Measurements from ENCODE around the gene CMBL.
"Not testable (repeated sequence)": the region's sequence is repeated elsewhere in the genome, so short reads cannot be mapped to it uniquely, and the experiment has no call there.

CMBL gene

DNA sequence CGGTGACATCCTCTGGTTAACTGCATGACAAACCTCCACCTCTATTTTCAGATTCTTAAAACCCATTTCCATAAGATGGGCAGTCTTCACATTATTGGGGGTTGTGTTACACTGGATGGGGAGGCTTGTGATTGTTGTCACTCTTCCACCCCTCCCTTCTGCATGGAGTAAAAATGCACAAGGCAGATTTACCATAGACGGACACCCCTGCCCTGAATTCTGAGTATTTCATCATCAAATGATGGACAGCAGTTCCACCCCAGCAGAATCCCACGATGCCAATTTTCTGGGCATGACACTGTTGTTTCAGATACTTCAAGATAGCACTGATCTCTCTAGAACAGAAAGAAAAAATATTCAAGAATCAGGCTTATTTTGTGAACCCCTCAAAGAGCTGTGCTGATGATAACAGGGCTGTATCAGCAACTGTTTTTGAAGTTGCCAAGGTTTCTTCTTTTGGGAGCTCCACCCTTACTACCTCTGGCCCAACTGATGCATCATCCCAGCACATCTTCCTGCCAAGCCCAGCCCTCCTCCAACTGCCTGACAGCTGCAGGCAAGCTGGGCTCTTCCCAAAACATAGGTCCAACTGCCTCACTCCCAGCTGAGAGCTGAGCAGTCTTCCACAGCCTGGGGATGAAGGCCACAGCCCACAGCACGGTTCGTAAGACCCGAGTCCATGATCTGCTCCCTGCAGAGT is 21.4 kb downstream of the CMBL start:
- POLR2A ChIA-PET, result no interaction called here
- no peak for DNase-seq (ENCODE audit: extremely low spot score)
- CTCF ChIA-PET, result interaction anchor here (1.4 kb wide), 1 partner anchor 23 kb away, joined by 3 read pairs; no protein-coding TSS in a partner anchor
- TF ChIP-seq, protein P1, sequence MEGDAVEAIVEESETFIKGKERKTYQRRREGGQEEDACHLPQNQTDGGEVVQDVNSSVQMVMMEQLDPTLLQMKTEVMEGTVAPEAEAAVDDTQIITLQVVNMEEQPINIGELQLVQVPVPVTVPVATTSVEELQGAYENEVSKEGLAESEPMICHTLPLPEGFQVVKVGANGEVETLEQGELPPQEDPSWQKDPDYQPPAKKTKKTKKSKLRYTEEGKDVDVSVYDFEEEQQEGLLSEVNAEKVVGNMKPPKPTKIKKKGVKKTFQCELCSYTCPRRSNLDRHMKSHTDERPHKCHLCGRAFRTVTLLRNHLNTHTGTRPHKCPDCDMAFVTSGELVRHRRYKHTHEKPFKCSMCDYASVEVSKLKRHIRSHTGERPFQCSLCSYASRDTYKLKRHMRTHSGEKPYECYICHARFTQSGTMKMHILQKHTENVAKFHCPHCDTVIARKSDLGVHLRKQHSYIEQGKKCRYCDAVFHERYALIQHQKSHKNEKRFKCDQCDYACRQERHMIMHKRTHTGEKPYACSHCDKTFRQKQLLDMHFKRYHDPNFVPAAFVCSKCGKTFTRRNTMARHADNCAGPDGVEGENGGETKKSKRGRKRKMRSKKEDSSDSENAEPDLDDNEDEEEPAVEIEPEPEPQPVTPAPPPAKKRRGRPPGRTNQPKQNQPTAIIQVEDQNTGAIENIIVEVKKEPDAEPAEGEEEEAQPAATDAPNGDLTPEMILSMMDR (IDR thresholded peaks at IDR 0.05; ENCODE audit: control extremely low read depth, extremely low read depth, low read depth, missing control alignments), result no peak

DNA sequence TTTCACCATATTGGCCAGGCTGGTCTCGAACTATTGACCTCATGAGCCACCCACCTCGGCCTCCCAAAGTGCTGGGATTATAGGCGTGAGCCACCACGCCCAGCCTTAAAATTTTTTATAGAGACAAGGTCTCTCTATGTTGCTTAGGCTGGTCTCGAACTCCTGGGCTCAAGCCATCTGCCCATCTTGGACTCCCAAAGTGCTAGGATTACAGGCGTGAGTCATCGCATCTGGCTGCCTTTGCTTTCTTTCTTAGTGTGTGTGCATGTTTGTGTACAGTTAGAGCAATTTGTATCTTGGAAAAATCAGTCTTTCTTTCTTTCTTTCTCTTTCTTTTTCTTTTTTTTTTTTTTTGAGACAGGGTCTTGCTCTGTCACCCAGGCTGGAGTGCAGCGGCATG is 22.3 kb downstream of the CMBL start:
- DNase-seq (ENCODE audit: extremely low spot score); POLR2A ChIA-PET; CTCF ChIA-PET: not testable (repeated sequence)

DNA sequence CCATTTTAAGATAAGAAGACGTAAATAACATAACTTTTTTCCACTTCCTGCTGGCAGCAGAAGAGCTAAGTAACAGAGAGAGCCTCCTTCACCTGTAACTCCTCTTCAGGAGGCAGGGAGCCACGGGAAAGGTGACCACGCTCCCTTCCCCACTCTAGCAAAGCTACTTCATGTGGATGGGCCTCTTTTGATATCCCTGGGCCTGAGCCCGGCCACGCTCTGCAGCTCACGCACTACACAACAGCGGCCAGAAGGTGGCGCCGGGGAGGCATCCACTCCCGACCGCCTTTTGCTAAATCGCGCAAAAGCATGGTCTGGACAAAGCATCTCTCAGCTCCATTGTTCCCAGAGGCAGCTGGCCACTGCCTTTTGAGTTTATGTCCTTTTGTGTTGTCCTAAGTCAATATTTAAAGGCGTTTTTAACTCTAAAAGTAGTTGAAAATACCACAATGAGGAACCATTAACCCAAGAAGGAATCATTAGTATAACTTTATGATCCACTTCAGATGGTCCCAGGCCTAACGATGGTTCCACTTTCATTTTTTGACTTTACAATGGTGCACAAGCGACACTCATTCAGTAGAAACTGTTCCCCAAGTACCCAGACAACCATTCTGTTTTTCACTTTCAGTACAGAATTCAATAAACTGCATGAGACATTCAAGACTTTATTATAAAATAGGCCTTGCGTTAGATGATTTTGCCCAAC is 23.6 kb downstream of the CMBL start:
- ChIA-PET POLR2A (no interaction called here), CTCF (interaction anchor here (0.6 to 2.8 kb wide), 39 partner anchors 9 to 470 kb away, joined by 3 to 18 read pairs (median 5); partner anchors contain the start of genes ATPSCKMT, CCT5, CMBL and MARCHF6)
- peak; percentile 85 for DNase-seq (ENCODE audit: extremely low spot score)
- TF ChIP-seq, protein P1 (IDR thresholded peaks at IDR 0.05; ENCODE audit: control extremely low read depth, extremely low read depth, low read depth, missing control alignments), result peak; percentile 92

DNA sequence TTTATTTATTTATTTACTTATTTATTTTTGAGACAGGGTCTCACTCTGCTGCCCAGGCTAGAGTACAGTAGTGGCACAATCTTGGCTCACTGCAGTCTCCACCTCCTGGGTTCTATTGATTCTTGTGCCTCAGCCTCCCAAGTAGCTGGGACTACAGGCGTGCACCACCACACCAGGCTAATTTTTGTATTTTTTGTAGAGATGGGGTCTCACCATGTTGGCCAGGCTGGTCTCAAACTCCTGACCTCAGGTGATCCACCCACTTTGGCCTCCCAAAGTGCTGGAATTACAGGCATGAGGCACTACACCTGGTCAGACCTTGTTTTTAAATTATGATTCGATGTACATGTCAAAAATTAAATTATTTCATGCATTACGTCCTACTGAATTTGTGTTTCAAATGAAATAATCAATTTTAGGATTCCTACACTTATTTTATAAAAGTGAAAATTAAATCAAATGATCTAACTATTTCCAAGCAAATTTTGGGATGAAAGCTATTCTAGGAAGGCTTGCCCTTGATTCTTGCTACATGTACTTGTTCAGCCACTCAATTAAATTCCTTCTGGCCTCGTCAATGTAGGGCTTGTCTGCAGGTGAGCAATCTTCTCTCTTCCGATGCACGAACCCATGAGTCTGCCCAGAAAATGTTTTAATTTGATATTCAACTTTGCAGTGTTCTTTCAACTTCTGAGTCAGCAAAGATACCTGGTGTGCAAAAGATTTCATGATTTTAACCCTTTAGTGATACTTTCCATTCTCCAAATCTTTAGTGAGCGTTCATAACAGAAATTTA is 27.6 kb downstream of the CMBL start:
- POLR2A ChIA-PET, result no interaction called here
- TF ChIP-seq, protein P1 (IDR thresholded peaks at IDR 0.05; ENCODE audit: control extremely low read depth, extremely low read depth, low read depth, missing control alignments), result no peak
- no peak for DNase-seq (ENCODE audit: extremely low spot score)
- CTCF ChIA-PET, result interaction anchor here (1.3 kb wide), 1 partner anchor 77 kb away, joined by 3 read pairs; no protein-coding TSS in a partner anchor

DNA sequence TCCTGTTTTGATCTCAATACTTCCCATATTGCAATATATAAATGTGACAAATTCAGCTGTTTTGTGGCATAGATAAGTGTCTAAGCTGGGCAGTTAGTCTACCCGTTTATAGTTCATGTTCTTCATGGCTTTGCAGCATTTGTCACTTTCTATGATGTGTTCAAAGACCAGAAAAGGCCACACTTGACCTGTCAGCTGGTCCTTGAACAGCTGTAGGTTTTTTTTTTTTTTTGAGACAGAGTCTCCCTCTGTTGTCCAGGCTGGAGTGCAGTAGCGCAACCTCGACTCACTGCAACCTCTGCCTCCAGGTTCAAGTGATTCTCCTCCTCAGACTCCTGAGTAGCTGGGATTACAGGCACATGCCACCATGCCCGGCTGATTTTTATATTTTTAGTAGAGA is 28.4 kb downstream of the CMBL start:
- POLR2A ChIA-PET, result no interaction called here

DNA sequence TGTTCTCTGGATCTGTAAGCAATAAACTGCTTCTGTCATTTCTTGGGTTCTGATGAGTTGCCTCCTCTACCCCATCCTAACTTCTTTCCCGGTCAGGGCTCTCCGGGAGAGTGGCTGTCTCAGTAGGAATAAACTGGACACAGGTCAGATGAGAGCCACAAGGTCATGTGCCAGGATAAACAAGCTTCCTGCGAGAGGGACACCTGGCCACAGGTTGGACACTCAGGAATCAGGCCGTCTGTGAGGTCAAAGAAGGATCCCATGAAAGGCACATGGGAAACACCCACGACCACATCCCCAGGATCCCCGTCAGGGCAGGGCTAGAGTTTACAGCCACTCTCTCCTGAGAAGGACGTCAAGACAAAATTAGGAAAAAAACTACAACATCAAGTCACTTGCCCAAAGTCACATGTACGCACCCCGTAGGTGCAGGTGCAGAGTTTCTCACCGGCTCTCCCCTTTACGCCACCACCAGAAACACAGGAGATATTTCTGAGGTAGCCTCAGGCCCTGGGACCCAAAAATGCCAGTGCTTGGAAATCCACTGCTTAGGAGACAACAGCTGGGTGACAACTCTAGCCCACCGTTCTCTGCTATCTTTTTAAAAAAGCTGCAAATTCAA is 28.9 kb downstream of the CMBL start:
- POLR2A ChIA-PET, result no interaction called here
- TF ChIP-seq, protein P1 (IDR thresholded peaks at IDR 0.05; ENCODE audit: control extremely low read depth, extremely low read depth, low read depth, missing control alignments), result no peak
- CTCF ChIA-PET, result interaction anchor here (0.8 to 1.3 kb wide), 3 partner anchors 9 to 79 kb away, joined by 3 to 4 read pairs (median 3); no protein-coding TSS in a partner anchor
- DNase-seq (ENCODE audit: extremely low spot score), result no peak

More for the DNA sequence above, 28.4 kb downstream of the CMBL start:
- CTCF ChIA-PET, result interaction anchor here (0.8 to 0.9 kb wide), 2 partner anchors 10 to 78 kb away, joined by 3 to 4 read pairs; no protein-coding TSS in a partner anchor
- TF ChIP-seq, protein P1 (IDR thresholded peaks at IDR 0.05; ENCODE audit: control extremely low read depth, extremely low read depth, low read depth, missing control alignments), result no peak
- DNase-seq (ENCODE audit: extremely low spot score), result no peak

All from GM10248 (cell line).